Endometrial microvascular endothelial cells (primary cell): Measurements from ENCODE around the gene SIM1. TPM values are rescaled to one million over a fixed set of nuclear protein-coding genes. Genes with fewer than 3 reads are reported as not detected.

Source experiments
- in situ Hi-C: cut with HindIII; loops from 2 replicates; pipeline ENCODE4 v1.10.0; 2017; ENCODE audit warnings: low sequenced_read_pairs, low pct_unique_long_range_greater_than_20kb; ENCODE audit errors: inconsistent ontology term
- total RNA-seq: library from RNA; depleted of rRNA; stranded (reverse); fragments of >200 nt; gene quantifications from one replicate; pipeline ENCODE4 v1.2.3, GENCODE V29; 2015; ENCODE audit errors: inconsistent ontology term

SIM1 gene, protein sequence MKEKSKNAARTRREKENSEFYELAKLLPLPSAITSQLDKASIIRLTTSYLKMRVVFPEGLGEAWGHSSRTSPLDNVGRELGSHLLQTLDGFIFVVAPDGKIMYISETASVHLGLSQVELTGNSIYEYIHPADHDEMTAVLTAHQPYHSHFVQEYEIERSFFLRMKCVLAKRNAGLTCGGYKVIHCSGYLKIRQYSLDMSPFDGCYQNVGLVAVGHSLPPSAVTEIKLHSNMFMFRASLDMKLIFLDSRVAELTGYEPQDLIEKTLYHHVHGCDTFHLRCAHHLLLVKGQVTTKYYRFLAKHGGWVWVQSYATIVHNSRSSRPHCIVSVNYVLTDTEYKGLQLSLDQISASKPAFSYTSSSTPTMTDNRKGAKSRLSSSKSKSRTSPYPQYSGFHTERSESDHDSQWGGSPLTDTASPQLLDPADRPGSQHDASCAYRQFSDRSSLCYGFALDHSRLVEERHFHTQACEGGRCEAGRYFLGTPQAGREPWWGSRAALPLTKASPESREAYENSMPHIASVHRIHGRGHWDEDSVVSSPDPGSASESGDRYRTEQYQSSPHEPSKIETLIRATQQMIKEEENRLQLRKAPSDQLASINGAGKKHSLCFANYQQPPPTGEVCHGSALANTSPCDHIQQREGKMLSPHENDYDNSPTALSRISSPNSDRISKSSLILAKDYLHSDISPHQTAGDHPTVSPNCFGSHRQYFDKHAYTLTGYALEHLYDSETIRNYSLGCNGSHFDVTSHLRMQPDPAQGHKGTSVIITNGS
- total RNA-seq: 0.19 TPM

- in situ Hi-C loops: loop anchor here (10.0 to 25.0 kb wide), 3 partner anchors 70 to 353 kb away; no protein-coding TSS in a partner anchor
Observed at GRCh38 chr6:100464903-100465700, at the start of gene SIM1. TSS of gene SIM1 (minus strand) at chr6:100464921. CDS start at chr6:100463468, 1,453 bp downstream.

DNA sequence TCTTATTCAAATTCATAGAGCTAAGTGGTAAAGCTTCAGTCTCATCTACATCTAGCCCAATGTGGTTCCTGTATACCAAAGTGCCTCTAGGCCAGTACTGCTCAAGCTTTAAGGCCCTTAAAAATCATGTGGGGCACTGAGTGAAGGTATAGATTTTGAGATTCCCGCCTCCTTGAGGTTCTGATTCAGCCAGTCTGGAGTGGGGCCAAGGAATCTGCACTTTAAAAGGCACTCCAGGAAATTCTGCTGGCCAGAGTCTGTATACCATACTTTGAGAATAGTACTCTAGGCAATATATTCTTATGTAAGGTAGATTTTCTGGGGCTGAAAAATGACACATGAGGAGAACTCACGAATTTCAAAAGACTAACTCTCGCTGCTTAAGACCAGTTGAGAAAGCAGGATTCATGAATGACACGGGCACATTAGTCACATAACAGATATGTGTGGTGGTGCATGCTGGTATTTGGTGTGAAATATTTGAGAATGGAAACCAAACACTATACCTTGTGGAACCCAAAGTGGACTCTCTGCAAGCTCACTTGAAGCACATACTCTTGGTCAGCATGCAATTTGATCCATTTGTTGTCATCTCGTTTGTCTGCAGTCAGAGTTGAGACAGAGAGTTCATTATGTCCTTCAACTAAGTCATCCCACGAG, 47.6 kb upstream of the SIM1 start:
- in situ Hi-C loops: no loop called here

DNA sequence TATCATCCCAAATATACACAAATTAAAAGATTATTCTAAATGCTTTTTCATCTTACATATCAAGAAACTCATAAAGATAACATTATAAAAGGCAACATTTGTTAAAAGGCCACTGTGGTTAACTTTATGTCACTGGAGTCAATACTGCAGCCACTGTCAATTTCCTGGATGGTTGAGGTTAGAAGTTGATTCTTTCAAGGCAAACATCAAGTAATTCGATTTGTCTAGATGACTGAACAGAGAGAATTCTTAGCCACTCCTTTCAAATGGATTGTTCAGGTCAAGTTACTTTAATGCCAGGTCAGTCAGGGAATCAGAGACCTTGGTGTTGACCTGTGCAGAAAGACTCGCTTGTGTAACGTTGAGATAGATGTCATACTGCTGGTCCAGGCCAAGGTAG, 44.4 kb upstream of the SIM1 start:
- in situ Hi-C loops: no loop called here

GRCh38 chr6:100506651-100507050, 41.9 kb upstream of the SIM1 start:
- in situ Hi-C loops: no loop called here

GRCh38 chr6:100504786-100505737, 40.3 kb upstream of the SIM1 start:
- in situ Hi-C loops: no loop called here

DNA sequence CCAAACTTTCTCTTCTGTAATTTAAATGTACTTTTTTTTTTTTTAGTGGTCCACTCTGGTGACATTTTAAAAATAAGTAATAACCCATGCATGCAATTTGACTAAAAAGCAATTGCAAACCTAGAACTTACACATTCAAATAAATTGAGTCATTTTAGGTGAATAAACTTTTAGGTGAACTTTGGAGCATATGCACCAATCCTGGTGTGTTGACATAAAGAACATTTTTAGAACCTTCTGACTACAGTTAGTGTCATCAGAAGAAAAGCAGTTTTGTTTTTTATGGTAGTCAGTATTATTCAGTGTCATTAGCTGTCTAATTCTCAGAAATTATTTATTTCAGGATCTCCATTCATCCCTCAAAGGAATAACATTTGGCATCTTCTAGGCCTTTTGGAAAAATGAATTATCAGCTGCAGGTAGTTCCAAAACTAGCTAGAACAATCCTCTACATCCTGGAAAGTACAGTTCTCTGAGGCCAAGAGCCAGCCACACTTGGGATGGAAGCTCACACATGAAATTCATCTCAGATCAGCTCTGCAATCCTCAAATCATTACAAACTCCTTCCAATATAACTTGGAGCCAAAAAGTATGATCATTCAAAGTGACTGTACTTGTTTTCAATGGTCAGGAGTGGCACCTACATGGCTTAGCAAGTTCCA, 38.5 kb upstream of the SIM1 start:
- in situ Hi-C loops: no loop called here

DNA sequence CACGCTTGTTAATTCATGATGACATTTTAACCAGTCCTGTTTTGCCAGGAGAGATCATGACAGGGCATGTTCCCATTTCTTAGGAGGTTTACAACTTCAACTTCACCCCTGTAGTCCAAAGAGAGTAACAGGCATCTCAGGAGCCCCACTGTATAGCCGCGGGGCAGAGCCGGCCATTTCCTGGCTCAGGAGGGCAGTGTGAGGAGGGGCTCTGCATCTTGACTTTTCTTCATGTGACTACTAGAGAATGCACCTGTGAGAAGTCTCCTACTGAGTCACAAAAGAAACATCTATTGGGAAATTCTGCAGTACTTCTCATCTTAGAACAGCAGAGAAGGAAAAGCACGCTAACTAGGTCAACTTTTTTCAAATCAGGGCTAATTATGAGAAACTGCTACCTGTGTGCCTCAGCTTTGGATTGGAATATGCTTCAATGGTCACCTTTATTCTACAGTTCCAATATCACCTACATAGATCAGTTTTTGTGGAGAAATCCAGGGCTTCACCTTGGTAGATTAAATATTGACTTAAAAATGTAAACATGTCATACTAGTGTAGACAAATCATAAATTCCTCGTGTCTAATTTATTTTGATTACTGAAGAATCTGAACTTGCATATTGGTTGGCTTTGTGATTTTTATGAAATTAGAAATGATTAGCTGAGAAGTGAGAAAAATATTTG, 28.6 kb upstream of the SIM1 start:
- in situ Hi-C loops: no loop called here

DNA sequence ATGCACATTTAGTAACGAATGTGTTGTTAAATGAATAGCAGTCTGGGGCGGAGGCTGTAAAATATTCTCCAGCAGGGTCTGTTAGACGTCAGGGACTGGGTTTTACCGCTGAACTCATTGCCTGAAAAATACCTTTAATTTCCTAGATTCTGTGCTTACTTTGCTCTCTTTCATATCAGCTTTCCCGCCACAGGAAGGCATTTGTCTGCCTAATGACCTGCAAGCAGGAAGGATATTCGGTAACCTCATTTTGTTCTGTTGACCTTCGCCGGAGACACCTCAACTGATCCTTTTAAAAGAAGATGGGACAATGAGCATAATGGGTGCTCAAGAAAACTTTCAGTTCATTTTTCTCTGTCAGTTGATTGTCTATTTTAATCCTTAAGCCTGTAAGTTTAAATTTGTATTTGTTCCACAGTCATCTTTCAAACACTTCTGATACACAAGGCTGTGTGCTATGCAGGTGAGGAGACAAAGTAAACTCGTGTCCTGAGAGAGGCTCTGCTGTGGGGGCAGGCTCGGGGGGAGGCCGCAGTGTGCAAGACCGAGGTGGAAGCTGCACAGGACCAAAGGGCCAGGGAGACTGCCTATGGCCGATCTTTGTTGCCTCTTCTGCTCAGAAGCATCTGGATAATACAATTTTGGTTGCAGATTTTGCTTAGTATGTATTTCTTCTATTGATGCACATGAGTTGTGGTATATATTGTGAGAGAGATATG, 27.4 kb upstream of the SIM1 start:
- in situ Hi-C loops: no loop called here

DNA sequence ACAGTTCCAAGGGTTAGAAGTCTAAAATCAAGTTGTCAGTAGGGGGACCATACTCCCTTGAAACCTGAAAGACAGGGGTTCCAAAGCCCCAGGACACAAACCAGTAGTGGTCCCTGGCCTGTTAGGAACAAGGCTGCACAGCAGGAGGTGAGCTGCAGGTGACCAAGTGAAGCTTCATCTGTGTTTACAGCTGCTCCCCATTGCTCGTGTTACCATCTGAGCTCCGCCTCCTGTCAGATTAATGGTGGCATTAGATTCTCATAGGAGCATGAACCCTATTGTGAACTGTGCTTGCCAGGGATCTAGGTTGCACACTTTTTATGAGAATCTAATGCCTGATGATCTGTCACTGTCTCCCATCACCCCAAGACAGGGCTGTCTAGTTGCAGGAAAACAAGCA, 25.3 kb upstream of the SIM1 start:
- in situ Hi-C loops: no loop called here

DNA sequence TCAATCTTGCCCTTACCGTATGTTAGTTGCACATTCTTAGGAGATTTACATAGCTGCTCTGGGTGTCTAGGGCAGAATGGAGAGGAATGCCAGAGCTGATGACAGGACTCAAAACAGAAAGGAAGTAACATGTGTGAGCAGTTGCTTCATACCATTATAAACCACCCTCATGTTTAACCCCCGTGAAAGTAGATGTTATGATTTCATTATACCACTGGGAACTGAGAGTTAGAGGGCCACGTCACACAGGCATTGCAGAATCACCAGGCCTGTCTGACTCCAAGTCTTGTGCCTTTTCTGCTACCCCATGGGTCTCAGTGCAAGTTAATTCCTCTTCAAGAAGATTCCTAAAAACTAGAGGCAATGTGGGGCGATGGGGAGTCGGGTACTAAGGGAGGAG, 23.5 kb upstream of the SIM1 start:
- in situ Hi-C loops: no loop called here

- in situ Hi-C loops: no loop called here
Observed at GRCh38 chr6:100487638-100488037, 22.9 kb upstream of the SIM1 start.

GRCh38 chr6:100485268-100485667, 20.5 kb upstream of the SIM1 start:
- in situ Hi-C loops: no loop called here

DNA sequence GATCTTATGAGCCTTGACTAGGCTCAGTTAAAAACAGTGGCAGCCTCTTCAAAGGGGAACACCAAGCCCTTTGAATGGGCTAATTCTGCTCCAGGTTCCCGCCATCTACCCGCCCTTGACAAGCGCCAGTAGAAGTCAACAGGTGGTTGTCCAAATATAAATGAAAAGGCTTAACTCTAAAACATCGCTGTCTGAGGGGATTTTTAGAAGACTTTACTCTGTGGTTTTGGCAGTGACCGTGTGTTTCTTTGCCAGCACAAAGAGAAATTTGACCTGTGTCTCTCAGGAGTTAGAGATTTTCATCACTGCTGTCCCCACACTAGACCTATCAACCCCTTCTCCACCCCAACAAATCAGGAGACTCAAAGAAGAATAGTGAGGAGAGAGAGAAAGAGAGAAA, 19.8 kb upstream of the SIM1 start:
- in situ Hi-C loops: no loop called here

- in situ Hi-C loops: no loop called here
Observed at GRCh38 chr6:100482698-100483097, 18.0 kb upstream of the SIM1 start.

DNA sequence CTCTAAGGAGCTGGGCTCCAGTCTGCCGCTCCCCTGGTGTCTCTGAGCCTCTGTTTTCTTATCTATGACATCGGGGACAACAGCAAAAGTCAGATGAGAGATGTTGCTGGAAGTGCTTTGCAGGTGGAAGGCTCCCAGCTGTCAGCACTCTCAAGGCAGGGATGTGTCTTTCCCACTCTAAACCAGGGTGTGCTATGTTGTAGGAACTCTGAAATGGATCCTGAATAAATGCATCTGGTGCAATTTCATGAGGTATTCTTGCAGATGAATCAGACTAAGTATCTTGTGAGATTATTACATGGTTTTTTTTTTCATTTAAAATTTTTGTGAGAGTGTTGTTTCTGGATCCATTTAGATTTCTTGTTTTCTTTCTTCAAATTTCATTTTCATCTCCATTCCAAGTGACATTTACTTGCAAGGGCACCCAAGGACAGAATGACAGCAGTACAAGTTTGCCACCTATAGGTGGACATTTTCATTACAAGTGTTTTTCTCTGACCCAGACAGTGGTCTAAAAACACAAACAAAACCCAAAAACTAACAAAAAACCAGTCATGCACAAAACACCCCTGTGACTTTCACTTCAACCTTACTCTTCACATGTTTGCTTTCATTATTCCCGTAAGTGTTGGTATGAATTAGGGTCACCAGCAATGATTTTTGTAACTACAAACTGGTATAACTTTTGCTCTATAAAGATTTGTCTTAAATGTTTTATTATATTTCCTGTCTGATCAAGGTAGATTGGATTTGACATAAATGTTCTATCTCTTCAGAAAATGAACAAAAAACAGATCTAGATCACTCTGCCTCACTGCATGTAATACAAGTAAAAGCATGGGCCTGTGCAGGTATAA, 14.7 kb upstream of the SIM1 start:
- in situ Hi-C loops: no loop called here
